ENCODE results near the gene CCDC185.

The CCDC185 gene

DNA sequence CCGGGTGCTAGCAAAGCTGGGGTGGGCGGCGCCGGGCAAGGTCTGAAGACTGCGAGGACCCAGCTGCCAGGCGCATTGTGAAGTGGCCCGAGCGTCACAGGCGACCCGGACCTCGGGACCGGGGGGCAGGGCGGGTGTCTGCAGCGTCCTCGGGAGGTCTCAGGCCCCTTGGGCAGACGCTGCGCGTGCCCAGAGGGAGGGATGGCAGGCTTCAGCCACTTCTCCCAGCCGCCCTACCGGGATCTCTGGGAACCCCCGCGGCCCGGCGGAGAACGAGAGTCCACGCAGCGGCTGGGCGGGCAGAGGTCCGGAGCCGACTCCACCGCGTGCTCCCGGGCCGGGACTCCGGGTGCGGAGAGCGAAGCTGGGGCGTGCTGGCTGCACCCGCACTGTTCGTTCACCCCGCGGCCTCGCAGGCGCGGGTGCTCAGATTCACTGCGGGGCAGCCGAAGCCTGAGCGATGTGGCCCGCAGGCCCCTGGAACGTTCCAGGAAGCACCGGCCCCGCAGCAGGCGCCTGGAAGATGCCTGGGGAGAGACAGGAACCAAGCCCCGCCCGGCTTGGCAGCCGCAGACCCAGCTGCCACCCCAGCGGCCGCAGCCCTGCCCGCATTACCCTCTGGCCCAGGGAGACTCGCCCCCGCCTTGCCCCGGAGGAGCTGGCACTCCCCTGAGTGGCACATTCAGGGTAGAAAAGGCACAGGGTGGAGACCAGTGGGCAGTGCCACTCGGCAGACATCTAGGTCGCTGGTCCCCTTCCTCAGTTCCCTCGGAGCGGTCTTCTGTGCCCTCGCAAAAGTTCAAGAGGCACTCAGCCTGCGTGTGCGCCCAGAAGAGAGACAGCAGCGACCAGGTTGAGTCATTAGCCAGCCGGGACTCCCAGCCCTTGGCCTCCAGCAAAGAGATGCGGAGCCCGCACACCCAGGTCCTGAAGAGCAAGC lies at the start of gene CCDC185:
CCDC185 (plus strand) TSS at position 141 of the 940 bp plus-strand sequence; CDS start at position 202, 61 bp downstream.
- no peak for DNase-seq

- no peak for DNase-seq
These were observed 49.5 kb upstream of the CCDC185 start for GRCh38 chr1:223343692-223344091.

DNA sequence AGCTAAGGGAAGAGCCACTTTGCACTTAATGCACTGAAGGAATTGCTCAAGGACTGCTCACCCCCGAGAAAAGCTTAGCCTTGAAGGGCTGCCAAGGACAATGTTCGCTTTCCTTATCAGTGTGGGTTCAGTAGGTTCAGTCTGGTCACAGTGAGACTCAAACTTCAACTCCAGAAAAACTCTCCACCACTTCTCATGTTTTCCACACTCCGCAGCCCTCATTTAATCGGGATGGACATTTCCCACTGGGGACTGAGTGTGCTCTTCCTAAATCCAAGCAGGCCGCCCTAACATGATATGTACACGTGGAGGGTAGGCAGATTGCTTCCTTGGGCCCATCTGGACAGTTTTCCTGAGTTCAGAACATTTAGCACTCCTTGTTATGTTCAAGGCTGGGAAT lies 48.7 kb upstream of the CCDC185 start:
- DNase-seq, result no peak

- no peak for DNase-seq
These were observed 47.5 kb upstream of the CCDC185 start for GRCh38 chr1:223345720-223346119.

GRCh38 chr1:223346311-223346710 lies 46.9 kb upstream of the CCDC185 start:
- no peak for DNase-seq

DNA sequence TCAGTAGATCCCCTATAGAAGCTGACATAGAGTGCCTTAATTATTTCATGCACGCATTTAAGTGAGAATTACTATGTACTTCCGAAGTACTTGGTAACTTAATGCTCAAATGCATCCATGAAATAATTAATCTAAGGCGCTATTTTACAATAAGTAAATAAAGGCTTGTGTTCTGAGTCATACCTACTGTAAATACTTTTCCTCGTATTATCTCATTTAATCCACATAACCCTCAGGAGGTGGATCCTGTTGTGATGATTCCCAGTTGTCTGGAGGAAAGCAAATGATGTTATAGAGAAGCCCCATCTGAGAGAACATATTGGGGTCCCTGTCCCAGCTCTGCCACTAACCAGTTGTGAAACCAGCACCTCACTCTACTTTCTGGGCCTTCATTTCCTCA lies 45.6 kb upstream of the CCDC185 start:
- no peak for DNase-seq

GRCh38 chr1:223348439-223348838 lies 44.8 kb upstream of the CCDC185 start:
- no peak for DNase-seq

DNA sequence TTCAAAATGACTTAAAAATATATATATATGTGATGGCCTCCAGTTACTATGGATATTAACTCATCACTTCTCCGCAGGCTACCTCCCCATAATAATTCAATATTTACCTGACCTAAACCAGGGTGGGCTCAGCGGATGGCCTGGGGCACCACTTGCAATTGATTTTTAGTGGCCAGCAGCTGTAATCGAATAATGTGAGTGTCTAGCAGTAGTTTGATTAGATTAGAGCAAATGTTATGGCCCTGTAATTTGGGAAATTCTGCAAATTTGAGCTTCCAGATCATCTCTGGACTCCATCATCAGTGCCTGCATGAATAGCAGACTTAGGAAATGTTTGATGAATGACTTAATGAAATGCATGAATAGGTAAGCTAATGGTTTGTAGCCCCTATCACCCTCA lies 44.0 kb upstream of the CCDC185 start:
- DNase-seq, result no peak

- no peak for DNase-seq
These were observed 42.8 kb upstream of the CCDC185 start for GRCh38 chr1:223350361-223350908.

GRCh38 chr1:223352944-223353343 lies 40.3 kb upstream of the CCDC185 start:
- no peak for DNase-seq

DNA sequence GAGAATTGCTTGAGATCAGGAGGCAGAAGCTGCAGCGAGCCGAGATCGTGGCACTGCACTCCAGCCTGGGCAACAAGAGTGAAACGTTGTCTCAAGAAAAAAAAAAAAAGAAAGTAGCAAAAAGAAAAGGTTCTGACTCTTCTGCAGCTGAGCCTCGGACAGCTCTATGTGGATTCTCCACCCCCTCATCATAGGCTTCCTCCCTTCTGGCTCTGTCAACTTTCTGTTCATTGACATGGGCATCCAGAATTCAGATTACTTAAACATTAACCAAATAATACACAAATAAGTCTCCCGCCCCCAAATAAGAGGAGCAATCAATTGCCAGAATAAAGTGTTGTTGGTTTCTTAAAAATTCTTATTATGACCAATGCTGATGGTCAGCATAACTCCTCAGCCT lies 39.3 kb upstream of the CCDC185 start:
- DNase-seq, result no peak

- no peak for DNase-seq
These were observed 37.5 kb upstream of the CCDC185 start for GRCh38 chr1:223355699-223356098.

- no peak for DNase-seq
These were observed 34.4 kb upstream of the CCDC185 start for GRCh38 chr1:223358826-223359225.

DNA sequence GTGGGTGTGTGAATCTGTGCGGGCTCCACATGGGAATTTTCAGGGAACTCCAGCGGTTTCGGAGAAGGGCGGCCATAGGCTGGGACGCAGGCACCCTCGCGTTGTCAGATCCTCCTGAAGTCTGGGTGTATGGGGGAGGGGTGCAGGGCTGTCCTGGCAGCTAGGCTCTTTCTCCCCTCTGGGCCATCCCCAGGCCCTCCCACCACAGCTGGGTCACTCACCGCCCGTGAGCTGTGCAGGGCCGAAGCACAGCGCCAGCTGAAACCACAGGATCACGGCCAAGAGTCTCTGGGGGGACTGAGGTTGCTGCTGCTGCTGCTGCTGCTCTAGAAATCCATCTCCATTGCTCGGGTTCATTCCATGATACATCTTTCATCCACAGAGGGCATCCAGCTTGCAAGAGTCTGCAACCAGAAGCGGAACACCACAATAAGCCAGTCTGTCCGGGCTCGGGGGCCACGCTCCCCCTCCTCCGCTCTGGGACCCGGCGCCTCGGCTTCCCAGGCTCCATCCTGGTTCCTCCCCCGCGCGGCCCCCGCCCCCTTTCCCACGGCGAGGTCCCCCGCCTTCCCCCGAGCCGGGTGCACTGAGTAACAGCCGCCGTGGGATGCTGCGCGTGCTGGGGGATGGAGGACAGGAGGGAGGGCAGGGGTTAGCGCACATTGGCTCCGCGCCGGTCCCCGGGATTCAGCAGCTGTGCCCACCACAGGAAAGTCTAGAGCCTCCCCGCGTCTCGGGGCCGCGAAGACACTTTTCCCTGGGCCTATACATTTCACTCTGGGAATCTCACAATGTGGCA lies 30.0 kb upstream of the CCDC185 start:
- DNase-seq, result peak; percentile 10 to 68

DNA sequence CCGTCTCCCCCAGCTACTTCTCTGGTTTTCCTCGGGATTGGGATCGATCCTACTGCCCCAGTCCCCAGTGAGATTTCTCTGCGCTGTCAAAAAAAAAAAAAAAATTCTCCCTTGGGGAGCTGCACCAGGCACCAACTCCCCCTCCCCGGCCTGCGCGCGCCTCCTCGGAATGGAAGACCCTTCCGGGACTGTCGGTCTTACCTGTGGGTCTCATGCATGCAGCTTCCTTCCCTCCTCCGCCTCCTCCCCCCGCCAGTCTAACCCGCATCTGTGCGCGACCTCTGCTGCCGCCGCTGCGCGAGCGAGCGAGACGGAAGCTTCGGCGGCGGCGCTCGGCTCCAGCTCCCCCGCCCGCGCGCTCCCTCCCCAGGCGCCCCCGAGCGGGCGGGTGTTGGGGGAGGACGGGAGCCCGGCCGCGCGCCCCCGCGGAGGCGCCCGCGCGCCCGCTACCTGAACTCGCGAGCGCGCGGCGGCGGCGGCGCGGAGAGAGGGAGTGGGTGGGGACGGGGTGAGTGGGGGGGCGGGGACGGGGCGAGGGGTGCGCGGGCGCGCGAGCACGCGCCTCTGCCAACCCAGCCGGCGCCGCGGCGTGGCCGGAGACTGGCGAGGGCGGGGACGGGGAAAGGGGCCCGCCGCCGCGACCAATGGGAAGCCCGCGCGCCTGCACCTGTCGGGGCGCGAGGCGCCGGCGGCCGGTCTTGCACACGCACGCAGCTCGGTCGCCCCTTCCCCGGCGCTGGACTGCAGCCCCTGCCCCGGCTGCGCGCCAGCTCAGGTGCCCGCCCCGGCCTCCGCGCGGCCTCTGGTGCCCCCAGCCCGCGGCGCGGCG lies 29.1 kb upstream of the CCDC185 start, which contains the start of gene SUSD4:
SUSD4 (minus strand) TSS at position 321 of the 829 bp plus-strand sequence. CDS start 751 bp downstream, outside the sequence.
- peak in 1 of 2 donors; percentile 5 for DNase-seq

GRCh38 chr1:223364685-223365382 lies 28.4 kb upstream of the CCDC185 start:
- no peak for DNase-seq

DNA sequence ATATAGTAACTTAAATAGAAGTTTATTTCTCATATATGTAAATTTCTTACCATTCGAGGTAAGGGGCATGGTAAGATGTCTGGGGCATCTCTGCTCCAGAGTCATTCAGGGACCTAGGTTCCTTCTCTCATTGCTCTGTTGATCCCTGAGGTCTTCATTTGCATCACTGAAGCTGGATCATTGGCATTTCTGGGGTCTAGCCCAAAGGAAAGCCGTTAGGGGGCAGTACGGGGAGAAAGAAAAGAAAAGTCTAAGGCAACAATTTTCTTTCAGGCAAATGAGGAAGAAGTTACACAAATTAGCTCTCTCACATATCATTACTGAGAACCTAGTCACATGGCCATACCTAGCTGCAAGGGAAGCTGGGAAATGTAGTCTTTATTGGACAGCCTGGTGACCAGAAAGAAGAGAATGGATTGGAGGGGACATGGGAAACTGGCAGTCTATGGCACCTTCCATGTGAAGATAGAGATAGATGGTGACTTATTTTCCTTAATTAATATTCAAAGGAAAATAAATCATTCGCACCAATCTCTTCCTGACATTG lies 19.1 kb upstream of the CCDC185 start:
- no peak for DNase-seq

DNA sequence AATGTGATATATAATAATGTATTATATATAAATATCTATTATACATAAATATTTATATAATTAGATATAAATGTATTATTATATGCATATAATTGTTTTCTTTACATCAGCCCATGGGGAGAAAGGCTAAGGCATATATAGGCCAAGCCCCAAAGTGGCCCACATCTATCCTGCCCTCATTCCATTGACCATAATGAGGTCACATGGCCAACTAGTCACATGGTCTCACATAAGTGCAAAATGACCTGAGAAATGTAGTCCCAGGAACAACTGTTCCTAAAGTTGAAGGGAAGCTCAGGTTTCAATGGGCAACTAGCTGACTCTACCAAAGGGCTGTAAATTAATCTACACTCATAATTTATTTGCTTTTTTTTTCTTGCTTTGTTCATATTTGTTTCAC lies 14.5 kb upstream of the CCDC185 start:
- no peak for DNase-seq

- no peak for DNase-seq
These were observed 7.2 kb upstream of the CCDC185 start for GRCh38 chr1:223386013-223386412.

DNA sequence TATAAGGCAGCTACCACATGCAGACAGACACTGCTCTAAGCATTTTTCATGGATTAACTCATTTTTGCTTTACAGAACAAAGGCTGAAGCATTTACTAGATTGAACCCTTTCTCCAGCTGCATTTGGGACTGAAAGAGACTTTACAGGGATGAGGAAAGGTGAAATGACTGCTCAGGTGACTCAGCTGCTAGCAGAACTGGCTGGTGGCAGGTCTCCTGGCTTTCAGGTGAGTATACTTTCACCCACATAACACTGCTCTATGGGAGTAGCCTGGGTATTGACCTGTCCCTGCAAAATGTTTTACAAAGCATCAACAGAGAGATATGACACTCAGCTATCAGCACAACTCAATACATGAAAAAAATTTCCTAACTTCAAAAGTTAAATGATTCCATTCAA lies 2.6 kb upstream of the CCDC185 start:
- no peak for DNase-seq

- DNase-seq, result no peak
These were observed 1.0 kb downstream of the CCDC185 start for GRCh38 chr1:223394242-223394641.

DNA sequence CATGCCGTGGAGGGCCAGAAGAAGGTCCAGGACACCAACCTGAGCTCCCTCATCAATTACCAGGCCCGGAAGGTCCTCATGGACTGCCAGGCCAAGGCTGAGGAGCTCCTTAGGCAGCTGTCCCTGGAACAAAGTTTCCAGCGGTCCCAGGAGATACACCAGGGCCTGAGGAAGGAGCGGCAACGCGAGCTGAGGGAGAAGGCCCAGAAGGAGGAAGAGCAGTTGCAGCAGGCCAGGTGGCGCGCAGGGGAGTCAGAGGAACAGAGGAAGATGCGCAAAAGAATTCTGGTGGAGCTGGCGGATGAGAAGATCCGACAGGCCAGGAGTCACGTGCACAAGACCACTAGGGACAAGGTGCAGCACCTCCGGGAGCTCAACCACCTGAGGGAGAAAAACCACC lies 1.5 kb downstream of the CCDC185 start:
- DNase-seq, result no peak
